GM12874 (cell line): ENCODE measurements around the gene CDK12.

Experiments used
- CTCF ChIP-seq: IDR thresholded peaks from 2 replicates; pipeline ENCODE4 v1.5.1; 2011; ENCODE audit warnings: low read depth, mild to moderate bottlenecking, control low read depth, low read length, moderate library complexity; ENCODE audit not compliant: insufficient read depth

Gene CDK12

GRCh38 chr17:39536468-39536867 is 75.2 kb downstream of the CDK12 start:
- TF ChIP-seq CTCF: no peak

- TF ChIP-seq CTCF: no peak
Measured at GRCh38 chr17:39538866-39539265, 77.6 kb downstream of the CDK12 start.

GRCh38 chr17:39540611-39541010 is 79.3 kb downstream of the CDK12 start:
- no peak for TF ChIP-seq CTCF

GRCh38 chr17:39541652-39542051 is 80.4 kb downstream of the CDK12 start:
- no peak for TF ChIP-seq CTCF

GRCh38 chr17:39543176-39543575 is 81.9 kb downstream of the CDK12 start:
- no peak for TF ChIP-seq CTCF

GRCh38 chr17:39543664-39544063 is 82.4 kb downstream of the CDK12 start:
- TF ChIP-seq CTCF: no peak

GRCh38 chr17:39547713-39548478 is 86.6 kb downstream of the CDK12 start:
- peak; percentile 85 for TF ChIP-seq CTCF
